Rectal smooth muscle tissue (tissue), 1 donor: ENCODE data around the gene VEGFA.

Experiments
- H3K27ac ChIP-seq: one replicate; pipeline ENCODE4 v1.7.0; 2013; ENCODE audit warnings: low read depth, low read length, inconsistent platforms
- H3K27me3 ChIP-seq: one replicate; pipeline ENCODE4 v1.7.0; 2013; ENCODE audit warnings: low read length; ENCODE audit not compliant: control insufficient read depth, insufficient read depth
- H3K36me3 ChIP-seq: one replicate; pipeline ENCODE4 v1.7.0; 2013; ENCODE audit warnings: low read length; ENCODE audit not compliant: control insufficient read depth, insufficient read depth
- H3K4me1 ChIP-seq: one replicate; pipeline ENCODE4 v1.7.0; 2013; ENCODE audit warnings: low read length; ENCODE audit not compliant: control insufficient read depth, insufficient read depth
- H3K4me3 ChIP-seq: one replicate; pipeline ENCODE4 v1.7.0; 2013; ENCODE audit warnings: low read length
- H3K9ac ChIP-seq: one replicate; pipeline ENCODE4 v1.7.0; 2013; ENCODE audit warnings: low read length

VEGFA gene

DNA sequence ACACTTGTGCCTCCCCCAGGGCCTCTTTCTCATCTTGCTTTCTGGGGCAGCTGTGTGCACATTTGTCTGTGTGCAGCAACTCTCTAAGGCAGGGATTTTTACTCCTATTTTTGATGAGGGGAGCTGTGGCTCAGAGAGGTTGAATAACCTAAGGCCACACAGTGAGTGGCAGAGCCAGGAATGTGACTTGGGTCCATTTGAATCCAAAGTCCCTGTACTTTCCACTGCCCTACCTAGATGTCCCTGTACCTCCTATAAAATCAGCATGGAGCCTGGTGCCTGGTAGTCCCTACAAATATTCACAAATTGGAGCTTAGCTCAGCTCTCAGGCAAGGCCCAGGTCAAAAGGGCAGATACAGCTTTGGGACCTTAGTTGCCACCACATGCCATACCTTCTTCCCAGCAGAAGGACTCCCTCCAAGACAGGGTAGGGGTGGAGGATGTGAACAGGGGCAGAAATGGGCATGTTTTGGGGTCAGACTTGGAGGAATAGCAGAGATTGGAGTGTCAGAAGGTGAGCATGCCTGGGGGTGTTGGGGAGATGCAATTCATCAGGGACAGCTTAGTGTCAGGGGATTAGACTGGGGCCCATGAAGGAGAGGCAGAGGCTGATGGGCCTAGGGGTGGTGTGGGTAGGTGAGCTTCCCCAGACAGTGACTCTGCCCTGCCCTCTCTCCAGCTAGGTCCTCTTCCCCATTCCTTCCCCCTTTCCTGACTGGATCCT is 4.1 kb upstream of the VEGFA start:
- Histone ChIP-seq H3K4me1 (no peaks in the 10 kb centered on the region), H3K27ac (no peak overlapping the region), H3K9ac (no peak overlapping the region), H3K36me3 (no peaks in the 10 kb centered on the region), H3K27me3 (no peaks in the 10 kb centered on the region), H3K4me3 (no peak overlapping the region)

DNA sequence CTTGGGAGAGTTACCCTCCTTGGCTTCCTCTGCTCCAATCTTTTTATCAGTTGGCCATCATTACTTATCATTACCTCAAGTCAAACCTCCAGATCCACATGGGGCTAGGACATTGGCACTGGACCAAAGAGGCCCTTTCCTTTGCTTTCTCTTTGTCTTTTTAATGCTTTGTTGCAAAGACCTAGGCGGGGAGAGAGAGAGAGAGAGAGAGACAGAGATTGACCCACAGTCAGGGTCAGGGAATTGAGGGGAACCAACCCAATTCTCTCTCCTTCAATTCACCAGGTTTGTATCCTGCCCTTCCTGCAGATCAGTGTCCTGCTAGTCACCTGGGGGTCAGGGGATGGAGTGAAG is 3.5 kb upstream of the VEGFA start:
- no peak overlapping the region for H3K9ac ChIP-seq
- no peaks in the 10 kb centered on the region for H3K27me3 ChIP-seq
- H3K27ac ChIP-seq = no peak overlapping the region
- H3K4me3 ChIP-seq = no peak overlapping the region
- no peaks in the 10 kb centered on the region for H3K36me3 ChIP-seq
- H3K4me1 ChIP-seq = no peaks in the 10 kb centered on the region

DNA sequence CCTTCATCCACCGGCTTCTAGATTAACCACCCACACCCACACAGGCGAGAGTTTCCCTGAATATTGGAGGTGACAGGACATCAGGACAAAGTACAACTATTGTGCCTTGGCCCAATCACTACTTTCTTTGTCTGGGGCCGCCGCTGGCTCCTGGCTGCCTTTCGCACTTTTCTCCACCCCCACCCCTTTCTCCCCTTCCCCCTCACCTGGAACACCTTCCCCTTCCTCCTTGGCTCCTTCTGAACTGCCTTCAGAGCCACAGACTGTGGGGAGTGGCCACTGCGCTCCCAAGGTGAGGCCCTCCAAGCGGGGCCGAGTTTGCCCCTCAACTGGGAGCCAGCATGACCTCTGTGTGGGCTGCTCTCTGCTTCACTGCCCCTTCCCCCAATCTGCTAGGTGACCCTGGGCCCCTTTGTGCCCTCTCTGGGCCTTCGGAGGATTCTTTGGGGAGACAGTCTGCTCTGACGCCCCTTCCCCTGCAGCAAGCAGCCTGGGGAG is 3.0 kb upstream of the VEGFA start:
- no peaks in the 10 kb centered on the region for H3K27me3 ChIP-seq
- no peaks in the 10 kb centered on the region for H3K36me3 ChIP-seq
- H3K27ac ChIP-seq = no peak overlapping the region
- H3K4me1 ChIP-seq = no peaks in the 10 kb centered on the region
- no peak overlapping the region for H3K4me3 ChIP-seq
- H3K9ac ChIP-seq = no peak overlapping the region

DNA sequence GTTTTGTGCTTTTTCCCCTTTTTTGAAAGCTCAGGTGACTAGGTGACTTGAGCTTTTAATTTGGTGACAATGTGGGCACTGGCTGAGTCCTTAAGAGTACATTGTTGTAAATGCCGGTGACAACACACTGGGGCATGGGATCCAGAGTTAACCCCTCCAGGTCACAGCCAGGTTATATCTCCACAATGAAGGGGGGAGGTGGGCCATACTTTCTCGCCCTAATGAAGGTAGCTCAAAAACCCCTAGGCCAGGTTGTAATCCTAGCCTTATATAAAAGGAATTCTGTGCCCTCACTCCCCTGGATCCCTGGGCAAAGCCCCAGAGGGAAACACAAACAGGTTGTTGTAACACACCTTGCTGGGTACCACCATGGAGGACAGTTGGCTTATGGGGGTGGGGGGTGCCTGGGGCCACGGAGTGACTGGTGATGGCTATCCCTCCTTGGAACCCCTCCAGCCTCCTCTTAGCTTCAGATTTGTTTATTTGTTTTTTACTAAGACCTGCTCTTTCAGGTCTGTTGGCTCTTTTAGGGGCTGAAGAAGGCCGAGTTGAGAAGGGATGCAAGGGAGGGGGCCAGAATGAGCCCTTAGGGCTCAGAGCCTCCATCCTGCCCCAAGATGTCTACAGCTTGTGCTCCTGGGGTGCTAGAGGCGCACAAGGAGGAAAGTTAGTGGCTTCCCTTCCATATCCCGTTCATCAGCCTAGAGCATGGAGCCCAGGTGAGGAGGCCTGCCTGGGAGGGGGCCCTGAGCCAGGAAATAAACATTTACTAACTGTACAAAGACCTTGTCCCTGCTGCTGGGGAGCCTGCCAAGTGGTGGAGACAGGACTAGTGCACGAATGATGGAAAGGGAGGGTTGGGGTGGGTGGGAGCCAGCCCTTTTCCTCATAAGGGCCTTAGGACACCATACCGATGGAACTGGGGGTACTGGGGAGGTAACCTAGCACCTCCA is 2.2 kb upstream of the VEGFA start:
- Histone ChIP-seq H3K27ac (no peak overlapping the region), H3K9ac (no peak overlapping the region)

DNA sequence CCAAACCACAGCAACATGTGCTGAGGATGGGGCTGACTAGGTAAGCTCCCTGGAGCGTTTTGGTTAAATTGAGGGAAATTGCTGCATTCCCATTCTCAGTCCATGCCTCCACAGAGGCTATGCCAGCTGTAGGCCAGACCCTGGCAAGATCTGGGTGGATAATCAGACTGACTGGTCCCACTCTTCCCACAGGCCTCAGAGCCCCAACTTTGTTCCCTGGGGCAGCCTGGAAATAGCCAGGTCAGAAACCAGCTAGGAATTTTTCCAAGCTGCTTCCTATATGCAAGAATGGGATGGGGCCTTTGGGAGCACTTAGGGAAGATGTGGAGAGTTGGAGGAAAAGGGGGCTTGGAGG is 1.5 kb upstream of the VEGFA start:
- H3K4me3 ChIP-seq = no peak overlapping the region
- H3K4me1 ChIP-seq = peaks cover 11% of the 10 kb centered on the region
- H3K9ac ChIP-seq = no peak overlapping the region
- H3K27ac ChIP-seq = no peak overlapping the region
- no peaks in the 10 kb centered on the region for H3K36me3 ChIP-seq
- H3K27me3 ChIP-seq = no peaks in the 10 kb centered on the region

More for the DNA sequence above, 2.2 kb upstream of the VEGFA start:
- Histone ChIP-seq H3K4me1 (peaks cover 6% of the 10 kb centered on the region), H3K4me3 (no peak overlapping the region), H3K36me3 (no peaks in the 10 kb centered on the region), H3K27me3 (no peaks in the 10 kb centered on the region)

DNA sequence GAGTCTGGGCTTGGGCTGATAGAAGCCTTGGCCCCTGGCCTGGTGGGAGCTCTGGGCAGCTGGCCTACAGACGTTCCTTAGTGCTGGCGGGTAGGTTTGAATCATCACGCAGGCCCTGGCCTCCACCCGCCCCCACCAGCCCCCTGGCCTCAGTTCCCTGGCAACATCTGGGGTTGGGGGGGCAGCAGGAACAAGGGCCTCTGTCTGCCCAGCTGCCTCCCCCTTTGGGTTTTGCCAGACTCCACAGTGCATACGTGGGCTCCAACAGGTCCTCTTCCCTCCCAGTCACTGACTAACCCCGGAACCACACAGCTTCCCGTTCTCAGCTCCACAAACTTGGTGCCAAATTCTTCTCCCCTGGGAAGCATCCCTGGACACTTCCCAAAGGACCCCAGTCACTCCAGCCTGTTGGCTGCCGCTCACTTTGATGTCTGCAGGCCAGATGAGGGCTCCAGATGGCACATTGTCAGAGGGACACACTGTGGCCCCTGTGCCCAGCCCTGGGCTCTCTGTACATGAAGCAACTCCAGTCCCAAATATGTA is 957 bp upstream of the VEGFA start:
- H3K4me3 ChIP-seq = no peak overlapping the region
- H3K27ac ChIP-seq = no peak overlapping the region
- no peaks in the 10 kb centered on the region for H3K27me3 ChIP-seq
- H3K9ac ChIP-seq = no peak overlapping the region
- H3K4me1 ChIP-seq = peaks cover 15% of the 10 kb centered on the region
- no peaks in the 10 kb centered on the region for H3K36me3 ChIP-seq

DNA sequence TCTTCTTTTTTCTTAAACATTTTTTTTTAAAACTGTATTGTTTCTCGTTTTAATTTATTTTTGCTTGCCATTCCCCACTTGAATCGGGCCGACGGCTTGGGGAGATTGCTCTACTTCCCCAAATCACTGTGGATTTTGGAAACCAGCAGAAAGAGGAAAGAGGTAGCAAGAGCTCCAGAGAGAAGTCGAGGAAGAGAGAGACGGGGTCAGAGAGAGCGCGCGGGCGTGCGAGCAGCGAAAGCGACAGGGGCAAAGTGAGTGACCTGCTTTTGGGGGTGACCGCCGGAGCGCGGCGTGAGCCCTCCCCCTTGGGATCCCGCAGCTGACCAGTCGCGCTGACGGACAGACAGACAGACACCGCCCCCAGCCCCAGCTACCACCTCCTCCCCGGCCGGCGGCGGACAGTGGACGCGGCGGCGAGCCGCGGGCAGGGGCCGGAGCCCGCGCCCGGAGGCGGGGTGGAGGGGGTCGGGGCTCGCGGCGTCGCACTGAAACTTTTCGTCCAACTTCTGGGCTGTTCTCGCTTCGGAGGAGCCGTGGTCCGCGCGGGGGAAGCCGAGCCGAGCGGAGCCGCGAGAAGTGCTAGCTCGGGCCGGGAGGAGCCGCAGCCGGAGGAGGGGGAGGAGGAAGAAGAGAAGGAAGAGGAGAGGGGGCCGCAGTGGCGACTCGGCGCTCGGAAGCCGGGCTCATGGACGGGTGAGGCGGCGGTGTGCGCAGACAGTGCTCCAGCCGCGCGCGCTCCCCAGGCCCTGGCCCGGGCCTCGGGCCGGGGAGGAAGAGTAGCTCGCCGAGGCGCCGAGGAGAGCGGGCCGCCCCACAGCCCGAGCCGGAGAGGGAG is 580 bp downstream of the VEGFA start:
- Histone ChIP-seq H3K27me3 (no peaks in the 10 kb centered on the region), H3K36me3 (no peaks in the 10 kb centered on the region), H3K4me1 (peaks cover 20% of the 10 kb centered on the region), H3K4me3 (peak overlapping the region; percentile 91), H3K27ac (peak overlapping the region; percentile 97), H3K9ac (peak overlapping the region; percentile 82)

DNA sequence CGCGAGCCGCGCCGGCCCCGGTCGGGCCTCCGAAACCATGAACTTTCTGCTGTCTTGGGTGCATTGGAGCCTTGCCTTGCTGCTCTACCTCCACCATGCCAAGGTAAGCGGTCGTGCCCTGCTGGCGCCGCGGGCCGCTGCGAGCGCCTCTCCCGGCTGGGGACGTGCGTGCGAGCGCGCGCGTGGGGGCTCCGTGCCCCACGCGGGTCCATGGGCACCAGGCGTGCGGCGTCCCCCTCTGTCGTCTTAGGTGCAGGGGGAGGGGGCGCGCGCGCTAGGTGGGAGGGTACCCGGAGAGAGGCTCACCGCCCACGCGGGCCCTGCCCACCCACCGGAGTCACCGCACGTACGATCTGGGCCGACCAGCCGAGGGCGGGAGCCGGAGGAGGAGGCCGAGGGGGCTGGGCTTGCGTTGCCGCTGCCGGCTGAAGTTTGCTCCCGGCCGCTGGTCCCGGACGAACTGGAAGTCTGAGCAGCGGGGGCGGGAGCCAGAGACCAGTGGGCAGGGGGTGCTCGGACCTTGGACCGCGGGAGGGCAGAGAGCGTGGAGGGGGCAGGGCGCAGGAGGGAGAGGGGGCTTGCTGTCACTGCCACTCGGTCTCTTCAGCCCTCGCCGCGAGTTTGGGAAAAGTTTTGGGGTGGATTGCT is 1.3 kb downstream of the VEGFA start:
- peak overlapping the region; percentile 82 for H3K9ac ChIP-seq
- peaks cover 20% of the 10 kb centered on the region for H3K4me1 ChIP-seq
- no peaks in the 10 kb centered on the region for H3K36me3 ChIP-seq
- no peaks in the 10 kb centered on the region for H3K27me3 ChIP-seq
- peak overlapping the region; percentile 97 for H3K27ac ChIP-seq
- H3K4me3 ChIP-seq = peak overlapping the region; percentile 91

DNA sequence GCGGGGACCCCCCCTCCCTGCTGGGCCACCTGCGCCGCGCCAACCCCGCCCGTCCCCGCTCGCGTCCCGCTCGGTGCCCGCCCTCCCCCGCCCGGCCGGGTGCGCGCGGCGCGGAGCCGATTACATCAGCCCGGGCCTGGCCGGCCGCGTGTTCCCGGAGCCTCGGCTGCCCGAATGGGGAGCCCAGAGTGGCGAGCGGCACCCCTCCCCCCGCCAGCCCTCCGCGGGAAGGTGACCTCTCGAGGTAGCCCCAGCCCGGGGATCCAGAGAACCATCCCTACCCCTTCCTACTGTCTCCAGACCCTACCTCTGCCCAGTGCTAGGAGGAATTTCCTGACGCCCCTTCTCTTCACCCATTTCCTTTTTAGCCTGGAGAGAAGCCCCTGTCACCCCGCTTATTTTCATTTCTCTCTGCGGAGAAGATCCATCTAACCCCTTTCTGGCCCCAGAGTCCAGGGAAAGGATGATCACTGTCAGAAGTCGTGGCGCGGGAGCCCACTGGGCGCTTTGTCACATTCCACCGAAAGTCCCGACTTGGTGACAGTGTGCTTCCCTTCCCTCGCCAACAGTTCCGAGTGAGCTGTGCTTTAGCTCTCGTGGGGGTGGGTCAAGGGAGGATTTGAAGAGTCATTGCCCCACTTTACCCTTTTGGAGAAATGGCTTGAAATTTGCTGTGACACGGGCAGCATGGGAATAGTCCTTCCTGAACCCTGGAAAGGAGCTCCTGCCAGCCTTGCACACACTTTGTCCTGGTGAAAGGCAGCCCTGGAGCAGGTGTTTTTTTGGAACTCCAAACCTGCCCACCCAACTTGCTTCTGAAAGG is 2.1 kb downstream of the VEGFA start:
- H3K36me3 ChIP-seq = no peaks in the 10 kb centered on the region
- no peaks in the 10 kb centered on the region for H3K27me3 ChIP-seq
- peak overlapping the region; percentile 91 for H3K4me3 ChIP-seq
- H3K27ac ChIP-seq = peak overlapping the region; percentile 97
- H3K9ac ChIP-seq = peak overlapping the region; percentile 82
- peaks cover 20% of the 10 kb centered on the region for H3K4me1 ChIP-seq

DNA sequence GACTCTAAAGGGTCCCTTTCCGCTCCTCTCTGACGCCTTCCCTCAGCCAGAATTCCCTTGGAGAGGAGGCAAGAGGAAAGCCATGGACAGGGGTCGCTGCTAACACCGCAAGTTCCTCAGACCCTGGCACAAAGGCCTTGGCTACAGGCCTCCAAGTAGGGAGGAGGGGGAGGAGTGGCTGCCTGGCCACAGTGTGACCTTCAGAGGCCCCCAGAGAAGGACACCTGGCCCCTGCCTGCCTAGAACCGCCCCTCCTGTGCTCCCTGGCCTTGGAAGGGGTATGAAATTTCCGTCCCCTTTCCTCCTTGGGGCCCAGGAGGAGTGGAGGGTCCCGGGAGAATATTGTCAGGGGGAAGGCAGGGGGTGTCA is 2.7 kb downstream of the VEGFA start:
- H3K27ac ChIP-seq = peak overlapping the region; percentile 97
- H3K4me3 ChIP-seq = peak overlapping the region; percentile 91
- H3K27me3 ChIP-seq = no peaks in the 10 kb centered on the region
- peaks cover 5% of the 10 kb centered on the region for H3K36me3 ChIP-seq
- peaks cover 20% of the 10 kb centered on the region for H3K4me1 ChIP-seq
- peak overlapping the region; percentile 28 for H3K9ac ChIP-seq
